Germinal center (tissue), 1 donor: ENCODE measurements around the gene RGS4.
A peak's percentile ranks its signal among the peaks of the same experiment; 100 is the strongest.
"Not testable (repeated sequence)": the region's sequence is repeated elsewhere in the genome, so short reads cannot be mapped to it uniquely, and the experiment has no call there.

ENCODE experiments used
- DNase-seq: peaks from one replicate; pipeline ENCODE4 v3.0.0; 2012; ENCODE audit warnings: mixed read lengths, low spot score

The RGS4 gene

GRCh38 chr1:163068716-163069115 lies 445 bp upstream of the RGS4 start:
- no peak for DNase-seq

- DNase-seq, result no peak
Measured at GRCh38 chr1:163069655-163070277, 605 bp downstream of the RGS4 start.

GRCh38 chr1:163071405-163072255 lies 2.5 kb downstream of the RGS4 start:
- peak; percentile 22 for DNase-seq

- DNase-seq, result no peak
Measured at GRCh38 chr1:163072658-163073057, 3.5 kb downstream of the RGS4 start.

GRCh38 chr1:163074004-163074403 lies 4.8 kb downstream of the RGS4 start:
- no peak for DNase-seq

- DNase-seq, result no peak
Measured at GRCh38 chr1:163074716-163075284, 5.6 kb downstream of the RGS4 start.

GRCh38 chr1:163076044-163076443 lies 6.9 kb downstream of the RGS4 start:
- DNase-seq, result no peak

- DNase-seq, result no peak
Measured at GRCh38 chr1:163076446-163076845, 7.3 kb downstream of the RGS4 start.

GRCh38 chr1:163076981-163077761 lies 8.0 kb downstream of the RGS4 start:
- DNase-seq, result no peak

GRCh38 chr1:163082971-163083370 lies 13.8 kb downstream of the RGS4 start:
- no peak for DNase-seq

GRCh38 chr1:163083690-163084089 lies 14.5 kb downstream of the RGS4 start:
- DNase-seq, result no peak

- no peak for DNase-seq
Measured at GRCh38 chr1:163084330-163084729, 15.2 kb downstream of the RGS4 start.

- no peak for DNase-seq
Measured at GRCh38 chr1:163085041-163085903, 16.1 kb downstream of the RGS4 start.

- no peak for DNase-seq
Measured at GRCh38 chr1:163085904-163086268, 16.7 kb downstream of the RGS4 start.

GRCh38 chr1:163089117-163089516 lies 20.0 kb downstream of the RGS4 start:
- not testable (repeated sequence) for DNase-seq

GRCh38 chr1:163090321-163090945 lies 21.3 kb downstream of the RGS4 start:
- no peak for DNase-seq

GRCh38 chr1:163093169-163093568 lies 24.0 kb downstream of the RGS4 start:
- no peak for DNase-seq

GRCh38 chr1:163093579-163093978 lies 24.4 kb downstream of the RGS4 start:
- DNase-seq, result no peak

- no peak for DNase-seq
Measured at GRCh38 chr1:163094182-163094581, 25.0 kb downstream of the RGS4 start.

GRCh38 chr1:163094589-163094988 lies 25.4 kb downstream of the RGS4 start:
- DNase-seq, result no peak

- DNase-seq, result no peak
Measured at GRCh38 chr1:163095213-163095612, 26.1 kb downstream of the RGS4 start.
